ENCODE results near the gene CLCA2. TPM values are rescaled to one million over a fixed set of nuclear protein-coding genes. Genes with fewer than 3 reads are reported as not detected.

The CLCA2 gene
- total and polyA plus RNA-seq, 2 of the 8 experiments (the other 6 are each of a cell fraction or from before 2014, with no cell fraction given): not detected

DNA sequence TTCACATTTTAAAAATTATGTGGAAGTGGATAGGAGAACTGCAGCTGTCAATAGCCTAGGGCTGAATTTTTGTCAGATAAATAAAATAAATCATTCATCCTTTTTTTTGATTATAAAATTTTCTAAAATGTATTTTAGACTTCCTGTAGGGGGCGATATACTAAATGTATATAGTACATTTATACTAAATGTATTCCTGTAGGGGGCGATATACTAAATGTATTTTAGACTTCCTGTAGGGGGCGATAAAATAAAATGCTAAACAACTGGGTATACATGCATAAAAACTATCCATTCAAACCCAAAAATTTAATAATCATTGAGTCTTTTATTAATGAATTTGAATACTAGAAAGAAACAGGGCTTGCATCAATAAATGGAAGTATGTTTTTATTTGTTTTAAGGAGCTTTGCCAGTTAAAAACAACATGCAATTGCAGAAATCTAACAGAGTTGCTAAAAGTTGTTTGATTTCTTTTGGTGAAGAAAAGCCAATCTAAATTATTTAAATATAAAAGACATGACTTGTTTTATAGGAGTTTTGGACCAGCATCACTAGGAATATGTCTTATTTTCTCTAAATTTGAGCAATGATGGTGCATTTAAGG is 76.1 kb downstream of the CLCA2 start:
- 18% methylated on average over 3 of the region's 3 CpGs; no CpG with 5 or more reads in 1 of the 2 experiments for WGBS, 2 experiments (ENCODE audit: extremely low coverage in 1 of 2, insufficient coverage in 1 of 2, insufficient read length in 1 of 2, insufficient replicate concordance in 2 of 2, low coverage in 1 of 2, low lambda C conversion rate in 2 of 2, missing lambda C conversion rate in 1 of 2)
- no peaks in the 10 kb centered on the region for H3K79me1 ChIP-seq (ENCODE audit: low read depth, low read length)
- H4K5ac ChIP-seq (ENCODE audit: insufficient read length, low read depth, low read length): no peak overlapping the region
- H4K8ac ChIP-seq (ENCODE audit: extremely low read depth, insufficient read depth, low read length): no peak overlapping the region
- FAIRE-seq (no peak), DNase-seq (ENCODE audit: low read depth in 1 of 2, low spot score in 2 of 2) (no peak)
- no peak overlapping the region for H3K4me2 ChIP-seq (ENCODE audit: insufficient read depth in 1 of 2, low read depth in 2 of 2, low read length in 2 of 2)
- ChIA-PET CTCF (ENCODE audit: partially characterized antibody) (interaction anchor here (0.7 to 4.3 kb wide), 50 partner anchors 9 to 273 kb away, joined by 3 to 45 read pairs (median 5); partner anchors contain the start of genes CLCA2, ODF2L and SH3GLB1), POLR2A (ENCODE audit: partially characterized antibody) (no interaction called here)
- H3K18ac ChIP-seq (ENCODE audit: extremely low read depth, low read length): no peak overlapping the region
- H3K79me2 ChIP-seq (ENCODE audit: control insufficient read depth in 1 of 2, insufficient read depth in 2 of 2, low read length in 2 of 2): no peaks in the 10 kb centered on the region
- H3K23ac ChIP-seq (ENCODE audit: insufficient read length): no peak overlapping the region
- H2BK5ac ChIP-seq (ENCODE audit: low read depth, low read length): no peak overlapping the region
- no peak overlapping the region for H3K14ac ChIP-seq (ENCODE audit: insufficient read length)
- H2BK120ac ChIP-seq (replicated peaks; ENCODE audit: low read depth, low read length): no peak overlapping the region
- no peak overlapping the region for H3K4ac ChIP-seq (replicated peaks; ENCODE audit: insufficient read length, low read depth, low read length)
- no peak overlapping the region for H2AFZ ChIP-seq (ENCODE audit: low read length)
- H2BK12ac ChIP-seq (ENCODE audit: low read depth, low read length): no peak overlapping the region
- no peak overlapping the region for H3K9ac ChIP-seq (replicated peaks in 1 of 4; ENCODE audit: extremely low read depth in 1 of 4, low read depth in 3 of 4, low read length in 3 of 4)
- H3K23me2 ChIP-seq (ENCODE audit: low read depth, low read length): no peaks in the 10 kb centered on the region
- H2BK20ac ChIP-seq (ENCODE audit: low read length): no peak overlapping the region
- no peak overlapping the region for H2BK15ac ChIP-seq (ENCODE audit: low read length)
- peaks cover 0 to 7% of the 10 kb centered on the region in 2 experiments; a peak in 2 of 4 replicates for H3K9me3 ChIP-seq (ENCODE audit: insufficient read depth in 2 of 2, low read depth in 1 of 2, low read length in 1 of 2)
- H3K36me3 ChIP-seq (ENCODE audit: control insufficient read depth in 2 of 4, insufficient read depth in 4 of 4, low read length in 3 of 4): no peaks in the 10 kb centered on the region
- no peak overlapping the region for H4K91ac ChIP-seq (replicated peaks; ENCODE audit: insufficient read length, low read length)
- no peak overlapping the region for H3K27ac ChIP-seq (ENCODE audit: low read depth, low read length)
- H3K4me3 ChIP-seq (ENCODE audit: extremely low read depth in 1 of 4, insufficient read depth in 2 of 4, low read depth in 3 of 4, low read length in 4 of 4): no peak overlapping the region
- H4K20me1 ChIP-seq (replicated peaks in 1 of 2; ENCODE audit: control insufficient read depth in 1 of 2, insufficient read depth in 2 of 2, low read length in 2 of 2): no peaks in the 10 kb centered on the region
- H3K4me1 ChIP-seq (replicated peaks in 1 of 4; ENCODE audit: control insufficient read depth in 3 of 4, insufficient read depth in 4 of 4, low read length in 3 of 4): peaks cover 10 to 18% (median 12%) of the 10 kb centered on the region in 4 experiments
- H3K27me3 ChIP-seq (replicated peaks in 1 of 4; ENCODE audit: control insufficient read depth in 3 of 4, extremely low read depth in 1 of 4, insufficient read depth in 3 of 4, low read length in 3 of 4): no peaks in the 10 kb centered on the region
- no peak overlapping the region for H2AK5ac ChIP-seq (ENCODE audit: low read depth, low read length)
- H3K56ac ChIP-seq (replicated peaks; ENCODE audit: insufficient read length, low read depth, low read length): no peak overlapping the region
- TF ChIP-seq RAD21 (IDR thresholded peaks at IDR 0.05 in 1 of 2, conservative IDR thresholded peaks at IDR 0.05 in 1 of 2; ENCODE audit: low read depth in 2 of 2, low read length in 2 of 2): no peak
- TF ChIP-seq, protein P1, sequence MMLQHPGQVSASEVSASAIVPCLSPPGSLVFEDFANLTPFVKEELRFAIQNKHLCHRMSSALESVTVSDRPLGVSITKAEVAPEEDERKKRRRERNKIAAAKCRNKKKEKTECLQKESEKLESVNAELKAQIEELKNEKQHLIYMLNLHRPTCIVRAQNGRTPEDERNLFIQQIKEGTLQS (IDR thresholded peaks at IDR 0.05; ENCODE audit: insufficient read depth, low read depth, low read length): peak; percentile 31; the same call in 1 of the 2 replicates
- TF ChIP-seq, protein P2, sequence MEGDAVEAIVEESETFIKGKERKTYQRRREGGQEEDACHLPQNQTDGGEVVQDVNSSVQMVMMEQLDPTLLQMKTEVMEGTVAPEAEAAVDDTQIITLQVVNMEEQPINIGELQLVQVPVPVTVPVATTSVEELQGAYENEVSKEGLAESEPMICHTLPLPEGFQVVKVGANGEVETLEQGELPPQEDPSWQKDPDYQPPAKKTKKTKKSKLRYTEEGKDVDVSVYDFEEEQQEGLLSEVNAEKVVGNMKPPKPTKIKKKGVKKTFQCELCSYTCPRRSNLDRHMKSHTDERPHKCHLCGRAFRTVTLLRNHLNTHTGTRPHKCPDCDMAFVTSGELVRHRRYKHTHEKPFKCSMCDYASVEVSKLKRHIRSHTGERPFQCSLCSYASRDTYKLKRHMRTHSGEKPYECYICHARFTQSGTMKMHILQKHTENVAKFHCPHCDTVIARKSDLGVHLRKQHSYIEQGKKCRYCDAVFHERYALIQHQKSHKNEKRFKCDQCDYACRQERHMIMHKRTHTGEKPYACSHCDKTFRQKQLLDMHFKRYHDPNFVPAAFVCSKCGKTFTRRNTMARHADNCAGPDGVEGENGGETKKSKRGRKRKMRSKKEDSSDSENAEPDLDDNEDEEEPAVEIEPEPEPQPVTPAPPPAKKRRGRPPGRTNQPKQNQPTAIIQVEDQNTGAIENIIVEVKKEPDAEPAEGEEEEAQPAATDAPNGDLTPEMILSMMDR (IDR thresholded peaks at IDR 0.05; ENCODE audit: control extremely low read depth in 1 of 3, insufficient read depth in 1 of 3, low read depth in 1 of 3, low read length in 3 of 3): peak in 2 of 3 experiments; percentile 64 to 99; a peak in 3 of 4 replicates
- TF ChIP-seq NANOG (IDR thresholded peaks at IDR 0.05; ENCODE audit: insufficient read depth, low read depth, low read length, poor library complexity, severe bottlenecking): no peak
- peak; percentile 72 for TF ChIP-seq TAF7 (optimal IDR thresholded peaks at IDR 0.05; ENCODE audit: borderline replicate concordance, low read depth, low read length)
- TF ChIP-seq BCL11A (IDR thresholded peaks at IDR 0.05; ENCODE audit: low read depth in 2 of 2, low read length in 2 of 2): no peak
- TF ChIP-seq PHF8 (conservative IDR thresholded peaks at IDR 0.05; ENCODE audit: low read depth, low read length): no peak
- no peak for TF ChIP-seq GABPA (IDR thresholded peaks at IDR 0.05; ENCODE audit: borderline replicate concordance, insufficient read depth, low read length)

Data from H1 (cell line).